ENCODE data around the gene BPIFA1.

BPIFA1 gene

DNA sequence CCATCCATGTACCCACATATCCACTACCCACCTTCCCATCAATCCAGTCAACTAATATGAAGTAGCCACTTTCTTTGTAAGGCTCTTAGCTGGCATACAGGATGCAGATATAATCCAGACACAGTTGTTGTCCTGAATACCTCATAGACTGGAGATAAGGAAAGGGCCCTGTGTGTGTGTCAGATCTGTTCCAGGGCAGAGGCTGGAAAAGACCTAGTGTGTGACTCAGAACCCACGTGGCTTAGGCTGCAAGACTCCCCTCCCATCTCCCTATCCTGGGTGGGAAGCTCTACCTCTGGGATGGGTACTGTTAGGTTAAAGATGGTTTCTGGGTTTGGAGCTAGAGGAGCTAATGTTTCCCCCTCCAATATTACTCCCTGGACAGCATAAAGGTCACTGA is 3.6 kb downstream of the BPIFA1 start:
- Histone ChIP-seq H3K4me3 (ENCODE audit: insufficient read length, low read depth) (no peak overlapping the region), H3K9ac (ENCODE audit: insufficient read length, low read depth) (no peak overlapping the region), H3K36me3 (ENCODE audit: insufficient read depth, insufficient read length, low read length) (no peaks in the 10 kb centered on the region), H3K27me3 (ENCODE audit: insufficient read depth, insufficient read length) (no peaks in the 10 kb centered on the region), H3K9me3 (ENCODE audit: insufficient read depth, low read length) (no peaks in the 10 kb centered on the region), H3K4me1 (ENCODE audit: insufficient read depth, insufficient read length) (no peaks in the 10 kb centered on the region)
- TF ChIP-seq ZNF274 (IDR thresholded peaks at IDR 0.05; ENCODE audit: low read depth, low read length) (no peak), SUZ12 (IDR thresholded peaks at IDR 0.05; ENCODE audit: extremely low read depth, insufficient read depth, insufficient read length) (no peak), YY1 (IDR thresholded peaks at IDR 0.05; ENCODE audit: insufficient read depth, insufficient read length) (no peak)
- DNase-seq (ENCODE audit: low read depth, low spot score), result no peak

- no peak overlapping the region for H3K9ac ChIP-seq (ENCODE audit: insufficient read length, low read depth)
- no peaks in the 10 kb centered on the region for H3K9me3 ChIP-seq (ENCODE audit: insufficient read depth, low read length)
- no peak for TF ChIP-seq ZNF274 (IDR thresholded peaks at IDR 0.05; ENCODE audit: low read depth, low read length)
- TF ChIP-seq YY1 (IDR thresholded peaks at IDR 0.05; ENCODE audit: insufficient read depth, insufficient read length), result no peak
- TF ChIP-seq SUZ12 (IDR thresholded peaks at IDR 0.05; ENCODE audit: extremely low read depth, insufficient read depth, insufficient read length), result no peak
- no peak overlapping the region for H3K4me3 ChIP-seq (ENCODE audit: insufficient read length, low read depth)
- no peaks in the 10 kb centered on the region for H3K4me1 ChIP-seq (ENCODE audit: insufficient read depth, insufficient read length)
- no peaks in the 10 kb centered on the region for H3K36me3 ChIP-seq (ENCODE audit: insufficient read depth, insufficient read length, low read length)
- DNase-seq (ENCODE audit: low read depth, low spot score), result no peak
- H3K27me3 ChIP-seq (ENCODE audit: insufficient read depth, insufficient read length), result no peaks in the 10 kb centered on the region
These were observed 4.4 kb downstream of the BPIFA1 start for GRCh38 chr20:33239979-33240736.

DNA sequence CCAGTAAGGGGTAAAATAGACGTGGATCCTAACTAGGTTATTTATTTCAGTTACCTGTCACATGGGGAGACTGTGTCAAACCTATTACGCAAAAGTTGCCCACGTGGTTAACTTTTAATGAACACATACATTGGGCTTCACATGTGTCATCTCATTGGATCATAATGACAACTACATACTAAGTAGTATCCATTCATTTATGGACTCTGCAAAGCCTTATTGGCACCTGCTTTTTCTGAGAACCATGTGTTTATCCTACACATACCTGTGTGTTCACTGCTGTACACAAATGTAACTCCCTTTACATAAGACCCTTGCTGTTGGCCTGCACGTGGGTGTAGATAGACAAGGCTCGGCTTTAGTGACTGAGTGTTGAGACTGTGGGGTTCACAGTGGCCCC is 5.1 kb downstream of the BPIFA1 start:
- H3K9ac ChIP-seq (ENCODE audit: insufficient read length, low read depth), result no peak overlapping the region
- H3K4me3 ChIP-seq (ENCODE audit: insufficient read length, low read depth), result no peak overlapping the region
- H3K27me3 ChIP-seq (ENCODE audit: insufficient read depth, insufficient read length), result no peaks in the 10 kb centered on the region
- H3K4me1 ChIP-seq (ENCODE audit: insufficient read depth, insufficient read length), result no peaks in the 10 kb centered on the region
- no peaks in the 10 kb centered on the region for H3K36me3 ChIP-seq (ENCODE audit: insufficient read depth, insufficient read length, low read length)
- TF ChIP-seq YY1 (IDR thresholded peaks at IDR 0.05; ENCODE audit: insufficient read depth, insufficient read length), result no peak
- DNase-seq (ENCODE audit: low read depth, low spot score), result no peak
- H3K9me3 ChIP-seq (ENCODE audit: insufficient read depth, low read length), result no peaks in the 10 kb centered on the region

- Histone ChIP-seq H3K36me3 (ENCODE audit: insufficient read depth, insufficient read length, low read length) (no peaks in the 10 kb centered on the region), H3K4me1 (ENCODE audit: insufficient read depth, insufficient read length) (no peaks in the 10 kb centered on the region), H3K9ac (ENCODE audit: insufficient read length, low read depth) (no peak overlapping the region), H3K4me3 (ENCODE audit: insufficient read length, low read depth) (no peak overlapping the region), H3K27me3 (ENCODE audit: insufficient read depth, insufficient read length) (no peaks in the 10 kb centered on the region), H3K9me3 (ENCODE audit: insufficient read depth, low read length) (no peaks in the 10 kb centered on the region)
- no peak for DNase-seq (ENCODE audit: low read depth, low spot score)
- no peak for TF ChIP-seq YY1 (IDR thresholded peaks at IDR 0.05; ENCODE audit: insufficient read depth, insufficient read length)
- TF ChIP-seq ZNF274 (IDR thresholded peaks at IDR 0.05; ENCODE audit: low read depth, low read length), result no peak
- no peak for TF ChIP-seq SUZ12 (IDR thresholded peaks at IDR 0.05; ENCODE audit: extremely low read depth, insufficient read depth, insufficient read length)
These were observed 6.7 kb downstream of the BPIFA1 start for GRCh38 chr20:33242319-33243100.

DNA sequence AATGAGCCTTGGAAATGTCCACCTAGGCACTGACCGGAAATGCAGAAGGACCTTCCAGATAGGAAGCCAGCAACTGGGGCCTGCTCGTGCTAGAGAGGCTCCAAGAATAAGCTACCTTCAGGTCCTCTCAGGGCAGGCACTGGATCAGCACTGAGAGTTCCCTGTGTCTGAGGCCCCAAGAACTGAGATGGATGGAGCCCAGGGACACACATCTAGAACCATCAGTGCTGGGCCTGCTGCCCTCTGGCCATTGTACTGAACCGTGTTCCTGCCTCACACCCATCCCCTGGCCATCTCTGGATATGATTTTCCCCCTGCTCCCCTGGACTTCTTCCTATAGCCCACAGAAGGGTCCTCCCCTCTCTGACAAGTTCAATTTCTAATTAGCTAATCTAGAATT is 10.3 kb downstream of the BPIFA1 start:
- Histone ChIP-seq H3K27me3 (ENCODE audit: insufficient read depth, insufficient read length) (no peaks in the 10 kb centered on the region), H3K36me3 (ENCODE audit: insufficient read depth, insufficient read length, low read length) (no peaks in the 10 kb centered on the region), H3K9ac (ENCODE audit: insufficient read length, low read depth) (no peak overlapping the region), H3K4me1 (ENCODE audit: insufficient read depth, insufficient read length) (no peaks in the 10 kb centered on the region), H3K4me3 (ENCODE audit: insufficient read length, low read depth) (no peak overlapping the region), H3K9me3 (ENCODE audit: insufficient read depth, low read length) (no peaks in the 10 kb centered on the region)
- no peak for TF ChIP-seq YY1 (IDR thresholded peaks at IDR 0.05; ENCODE audit: insufficient read depth, insufficient read length)
- TF ChIP-seq ZNF274 (IDR thresholded peaks at IDR 0.05; ENCODE audit: low read depth, low read length), result no peak
- TF ChIP-seq SUZ12 (IDR thresholded peaks at IDR 0.05; ENCODE audit: extremely low read depth, insufficient read depth, insufficient read length), result no peak
- no peak for DNase-seq (ENCODE audit: low read depth, low spot score)

DNA sequence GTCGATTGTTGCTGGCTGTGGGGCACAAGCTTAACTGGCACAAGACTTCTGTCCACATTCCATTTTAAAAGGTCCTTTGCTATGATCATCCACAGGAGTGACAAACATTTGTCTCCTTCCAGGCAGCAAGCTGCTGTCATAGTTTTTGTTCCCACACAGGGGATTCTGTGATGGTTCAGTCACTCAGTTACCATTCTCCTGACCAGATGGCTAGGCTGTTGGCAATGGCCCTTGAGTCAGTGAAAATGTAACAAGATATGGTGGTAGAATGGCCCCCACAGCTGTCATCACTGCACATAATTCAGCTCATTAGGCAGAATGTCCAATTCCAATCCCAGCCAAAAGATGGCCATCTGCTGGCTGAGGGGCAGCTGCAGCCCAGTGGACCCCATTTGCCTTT is 13.7 kb downstream of the BPIFA1 start:
- TF ChIP-seq ZNF274 (IDR thresholded peaks at IDR 0.05; ENCODE audit: low read depth, low read length), result no peak
- TF ChIP-seq SUZ12 (IDR thresholded peaks at IDR 0.05; ENCODE audit: extremely low read depth, insufficient read depth, insufficient read length), result no peak
- TF ChIP-seq YY1 (IDR thresholded peaks at IDR 0.05; ENCODE audit: insufficient read depth, insufficient read length), result no peak
- no peaks in the 10 kb centered on the region for H3K27me3 ChIP-seq (ENCODE audit: insufficient read depth, insufficient read length)
- H3K4me3 ChIP-seq (ENCODE audit: insufficient read length, low read depth), result no peak overlapping the region
- no peaks in the 10 kb centered on the region for H3K9me3 ChIP-seq (ENCODE audit: insufficient read depth, low read length)
- H3K36me3 ChIP-seq (ENCODE audit: insufficient read depth, insufficient read length, low read length), result no peaks in the 10 kb centered on the region
- H3K4me1 ChIP-seq (ENCODE audit: insufficient read depth, insufficient read length), result no peaks in the 10 kb centered on the region
- no peak for DNase-seq (ENCODE audit: low read depth, low spot score)
- H3K9ac ChIP-seq (ENCODE audit: insufficient read length, low read depth), result no peak overlapping the region

DNA sequence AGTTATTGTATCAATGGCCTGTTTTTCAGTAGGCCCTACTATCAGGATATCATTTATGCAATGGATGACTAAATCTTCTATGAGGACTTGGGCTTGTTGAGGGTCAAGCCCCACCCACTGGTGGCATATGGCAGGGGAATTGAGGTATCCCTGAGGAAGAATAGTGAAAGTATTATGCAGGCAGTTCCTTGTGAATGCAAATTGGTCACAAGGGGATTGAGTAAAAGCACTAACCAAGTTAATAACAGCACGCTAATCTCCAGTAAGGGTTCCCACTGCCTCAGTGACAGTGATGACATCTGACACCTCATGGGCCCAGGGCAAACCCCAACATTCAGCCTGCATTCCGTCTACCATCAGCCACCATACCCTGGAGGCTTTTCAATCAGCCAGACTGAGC is 14.9 kb downstream of the BPIFA1 start:
- H3K4me1 ChIP-seq (ENCODE audit: insufficient read depth, insufficient read length), result no peaks in the 10 kb centered on the region
- H3K9me3 ChIP-seq (ENCODE audit: insufficient read depth, low read length), result no peaks in the 10 kb centered on the region
- H3K4me3 ChIP-seq (ENCODE audit: insufficient read length, low read depth), result no peak overlapping the region
- H3K27me3 ChIP-seq (ENCODE audit: insufficient read depth, insufficient read length), result no peaks in the 10 kb centered on the region
- no peaks in the 10 kb centered on the region for H3K36me3 ChIP-seq (ENCODE audit: insufficient read depth, insufficient read length, low read length)
- TF ChIP-seq SUZ12 (IDR thresholded peaks at IDR 0.05; ENCODE audit: extremely low read depth, insufficient read depth, insufficient read length) (no peak), YY1 (IDR thresholded peaks at IDR 0.05; ENCODE audit: insufficient read depth, insufficient read length) (no peak), ZNF274 (IDR thresholded peaks at IDR 0.05; ENCODE audit: low read depth, low read length) (no peak)
- no peak overlapping the region for H3K9ac ChIP-seq (ENCODE audit: insufficient read length, low read depth)
- DNase-seq (ENCODE audit: low read depth, low spot score), result no peak

Measured in NT2/D1 (cell line).